ENCODE results near the gene UPK3B.
"Not testable (repeated sequence)": the region's sequence is repeated elsewhere in the genome, so short reads cannot be mapped to it uniquely, and the experiment has no call there.

- not testable (repeated sequence) for TF ChIP-seq ZC3H11A (IDR thresholded peaks at IDR 0.05; ENCODE audit: low read depth, low read length); PHF8 (IDR thresholded peaks at IDR 0.05; ENCODE audit: borderline replicate concordance, low read length); MXI1 (IDR thresholded peaks at IDR 0.05; ENCODE audit: low read depth, low read length); EP300 (IDR thresholded peaks at IDR 0.05; ENCODE audit: low read length); ETS1 (conservative IDR thresholded peaks at IDR 0.05; ENCODE audit: control insufficient read depth, low read depth, low read length); SREBF1 (IDR thresholded peaks at IDR 0.05; ENCODE audit: borderline replicate concordance, low read depth, low read length); HCFC1 (IDR thresholded peaks at IDR 0.05; ENCODE audit: low read depth, low read length); CTCF (IDR thresholded peaks at IDR 0.05 in 2 of 3, conservative IDR thresholded peaks at IDR 0.05 in 1 of 3; ENCODE audit: insufficient read depth in 2 of 3, low read depth in 1 of 3, low read length in 3 of 3); THRA (IDR thresholded peaks at IDR 0.05); ZNF639 (CRISPR knock-in tag; conservative IDR thresholded peaks at IDR 0.05 in 1 of 2, IDR thresholded peaks at IDR 0.05 in 1 of 2); HBP1 (CRISPR knock-in tag; IDR thresholded peaks at IDR 0.05)
These were observed 29.7 kb upstream of the UPK3B start for GRCh38 chr7:76480403-76481253.

Data from K562 (cell line).